HUDEP-2 (cell line): Measurements from ENCODE around the gene STEAP3.
A peak's percentile ranks its signal among the peaks of the same experiment; 100 is the strongest.

Experiments used
- DNase-seq, 76 experiments: peaks; one replicate each; lab custom pipeline; 2025; ENCODE audit not compliant: unreplicated experiment in 76 of 76; lab: John Stamatoyannopoulos, UW

The STEAP3 gene, protein sequence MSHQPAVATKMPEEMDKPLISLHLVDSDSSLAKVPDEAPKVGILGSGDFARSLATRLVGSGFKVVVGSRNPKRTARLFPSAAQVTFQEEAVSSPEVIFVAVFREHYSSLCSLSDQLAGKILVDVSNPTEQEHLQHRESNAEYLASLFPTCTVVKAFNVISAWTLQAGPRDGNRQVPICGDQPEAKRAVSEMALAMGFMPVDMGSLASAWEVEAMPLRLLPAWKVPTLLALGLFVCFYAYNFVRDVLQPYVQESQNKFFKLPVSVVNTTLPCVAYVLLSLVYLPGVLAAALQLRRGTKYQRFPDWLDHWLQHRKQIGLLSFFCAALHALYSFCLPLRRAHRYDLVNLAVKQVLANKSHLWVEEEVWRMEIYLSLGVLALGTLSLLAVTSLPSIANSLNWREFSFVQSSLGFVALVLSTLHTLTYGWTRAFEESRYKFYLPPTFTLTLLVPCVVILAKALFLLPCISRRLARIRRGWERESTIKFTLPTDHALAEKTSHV

DNA sequence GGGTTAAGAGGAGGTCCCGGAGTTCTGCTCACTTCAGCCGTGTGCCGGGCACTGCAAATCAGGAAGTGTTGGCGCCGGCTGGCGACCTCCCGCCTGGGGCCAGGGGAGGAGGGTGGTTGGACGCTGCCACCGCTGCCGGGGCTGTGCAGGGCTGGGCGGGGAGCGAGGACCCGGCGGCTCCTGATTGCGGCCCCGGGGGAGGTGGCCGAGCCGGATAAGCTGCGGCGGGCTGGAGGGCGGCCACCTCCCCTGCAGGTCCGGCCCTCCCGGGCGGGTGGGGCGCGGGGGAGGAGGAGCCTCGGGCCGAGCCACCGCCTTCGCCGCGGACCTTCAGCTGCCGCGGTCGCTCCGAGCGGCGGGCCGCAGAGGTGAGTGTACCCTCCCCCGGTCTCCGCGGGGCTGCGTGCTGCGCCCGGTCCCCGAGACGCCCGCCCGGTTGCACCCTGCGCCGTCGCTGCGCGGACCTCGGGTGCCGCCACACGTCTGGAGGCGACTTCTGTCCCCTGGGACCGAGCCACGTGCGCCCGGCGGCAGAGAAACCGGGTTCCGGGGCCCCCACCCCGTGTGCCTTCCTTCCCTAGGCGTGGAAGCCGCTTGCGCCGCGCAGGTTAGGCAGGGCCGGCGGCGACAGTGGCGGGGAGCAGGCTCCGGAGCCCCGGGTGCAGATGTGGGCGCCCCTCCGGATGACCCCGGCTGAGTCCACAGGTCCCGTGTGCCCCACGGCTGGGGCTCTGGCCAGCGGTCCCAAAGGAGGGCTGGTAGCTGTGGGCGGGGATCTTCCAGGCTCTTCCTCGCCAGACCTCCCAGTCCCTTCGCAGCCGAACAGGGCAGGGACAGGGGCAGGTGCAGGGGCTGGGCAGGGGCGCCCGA lies at the start of gene STEAP3:
Gene STEAP3, plus strand, starts transcription at position 314 of the 870 bp plus-strand sequence. CDS start 7,179 bp downstream, outside the sequence.
- peak in 74 of 76 experiments; percentile 15 to 92 (median 81) for DNase-seq

DNA sequence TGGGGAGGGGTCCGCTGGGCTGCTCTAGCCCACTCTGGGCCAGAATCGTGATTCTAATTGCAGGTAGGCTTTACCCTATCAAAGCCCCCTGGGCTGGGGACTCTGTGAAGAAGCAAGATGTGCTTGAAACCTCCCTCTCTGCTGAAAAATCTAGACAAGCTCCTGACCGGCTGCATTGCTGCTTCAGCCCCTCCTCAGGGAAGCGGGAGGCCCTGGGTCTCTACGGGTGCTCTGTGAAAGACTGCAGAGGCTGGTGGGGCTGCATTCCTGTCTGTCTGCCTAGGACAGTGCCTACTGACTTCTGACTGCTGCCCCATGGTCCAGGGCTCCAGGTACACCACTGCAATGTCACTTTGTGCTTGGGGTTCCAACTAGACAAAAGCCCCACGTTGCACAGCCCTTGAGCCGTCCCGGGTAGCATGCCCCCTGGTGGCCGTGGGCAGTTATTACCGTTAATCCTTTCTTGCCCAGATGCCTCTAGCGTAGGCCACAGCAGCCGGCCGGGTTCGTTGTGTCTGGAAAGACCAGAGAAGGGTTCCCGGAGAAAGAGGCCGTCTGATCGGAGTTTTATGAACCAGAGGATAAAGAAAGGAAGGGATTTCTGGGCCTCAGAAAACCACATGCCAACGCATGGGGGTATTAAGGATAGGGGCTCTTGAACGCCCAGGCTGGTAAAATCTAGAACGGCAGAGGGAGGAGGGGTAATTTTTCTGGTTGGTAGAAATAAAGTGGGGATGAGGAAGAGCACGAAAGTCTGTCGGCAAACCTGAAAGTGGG lies 49.2 kb upstream of the STEAP3 start:
- peak in 48 of 76 experiments; percentile 1 to 68 (median 23) for DNase-seq

DNA sequence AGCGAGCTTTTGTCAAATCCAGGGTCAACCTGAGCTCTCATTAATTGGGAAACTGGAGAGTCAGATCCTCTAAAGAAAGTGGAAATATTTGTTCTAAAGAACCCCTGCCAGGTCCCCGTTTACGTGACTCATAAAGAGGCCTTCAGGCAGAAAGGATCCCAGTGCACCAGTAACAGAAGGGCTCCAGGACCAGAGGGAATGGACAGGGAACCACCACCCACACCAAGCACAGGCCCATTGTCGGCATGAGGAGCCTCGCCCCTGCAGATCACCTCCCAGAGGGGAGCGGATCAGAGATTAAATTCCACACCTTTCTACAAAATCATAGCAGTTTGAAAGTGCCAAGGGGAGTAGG lies 48.7 kb upstream of the STEAP3 start:
- DNase-seq: no peak

DNA sequence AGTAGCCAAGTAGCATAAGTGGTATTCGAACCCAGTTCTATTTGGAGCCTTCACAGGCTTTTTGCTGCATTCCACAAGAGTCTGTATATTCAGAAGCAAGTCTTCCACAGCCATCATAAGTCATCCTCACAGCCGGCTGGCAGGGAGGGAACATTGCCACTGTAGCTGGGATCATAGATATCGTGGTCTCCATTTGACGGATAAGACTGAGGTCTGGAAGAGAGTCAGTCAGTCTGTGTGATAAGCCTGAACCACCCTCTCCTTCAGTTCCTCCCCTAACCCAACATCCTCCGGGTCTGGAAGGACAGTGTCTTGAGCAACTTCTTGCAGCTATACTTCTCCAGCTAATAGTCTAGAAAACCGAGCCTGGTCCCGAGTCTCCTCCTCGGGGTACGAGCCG lies 48.1 kb upstream of the STEAP3 start:
- DNase-seq: peak in 53 of 76 experiments; percentile 1 to 74 (median 35)

DNA sequence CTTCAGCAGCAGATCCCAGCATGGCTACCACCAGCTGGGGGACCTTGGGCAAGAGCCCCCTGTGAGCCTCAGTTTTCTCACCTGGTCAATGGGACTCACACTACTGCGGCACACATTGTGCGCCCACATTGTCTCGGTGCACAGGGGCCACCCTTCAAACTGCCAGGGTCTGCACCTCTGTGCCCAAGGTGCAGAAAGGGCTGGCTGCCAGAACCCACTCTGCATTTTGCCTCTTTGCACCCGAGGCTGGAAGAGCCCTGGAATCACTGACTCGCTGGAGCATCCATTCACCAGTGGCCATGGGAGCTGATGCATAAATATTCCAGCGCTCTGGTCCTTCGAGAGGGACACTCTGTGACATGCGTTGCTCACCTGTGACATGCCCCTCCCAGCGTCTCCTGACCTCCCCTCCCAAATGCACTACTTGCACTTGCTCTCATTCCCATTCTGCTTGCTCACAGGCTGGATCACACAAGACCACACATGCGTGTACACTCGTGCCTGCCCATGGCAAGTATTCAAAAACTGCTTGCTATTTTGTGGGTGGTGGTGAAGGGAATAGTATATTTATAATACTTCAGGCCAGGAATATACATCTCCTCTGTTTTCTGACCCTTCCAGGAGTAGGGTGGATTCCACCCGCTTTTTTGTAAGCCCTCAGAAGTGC lies 46.3 kb upstream of the STEAP3 start:
- DNase-seq: no peak

DNA sequence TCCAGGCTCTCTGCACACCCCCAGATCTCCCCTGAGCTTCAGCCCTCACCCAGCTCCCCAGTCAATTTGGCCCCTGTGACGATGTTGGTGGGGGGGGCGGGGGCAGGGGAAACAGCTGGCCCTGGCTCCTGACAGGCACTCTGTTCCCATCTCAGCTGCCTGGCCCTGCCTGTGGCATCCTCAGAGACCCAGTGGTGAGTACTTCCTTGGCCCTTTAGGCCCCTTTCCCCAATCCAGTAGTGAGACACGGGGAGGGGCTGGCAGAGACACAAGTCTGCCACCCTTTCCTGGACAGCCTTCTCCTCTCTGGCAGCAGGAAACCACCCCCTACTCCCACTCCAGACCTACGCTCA lies 45.8 kb upstream of the STEAP3 start:
- DNase-seq: no peak

DNA sequence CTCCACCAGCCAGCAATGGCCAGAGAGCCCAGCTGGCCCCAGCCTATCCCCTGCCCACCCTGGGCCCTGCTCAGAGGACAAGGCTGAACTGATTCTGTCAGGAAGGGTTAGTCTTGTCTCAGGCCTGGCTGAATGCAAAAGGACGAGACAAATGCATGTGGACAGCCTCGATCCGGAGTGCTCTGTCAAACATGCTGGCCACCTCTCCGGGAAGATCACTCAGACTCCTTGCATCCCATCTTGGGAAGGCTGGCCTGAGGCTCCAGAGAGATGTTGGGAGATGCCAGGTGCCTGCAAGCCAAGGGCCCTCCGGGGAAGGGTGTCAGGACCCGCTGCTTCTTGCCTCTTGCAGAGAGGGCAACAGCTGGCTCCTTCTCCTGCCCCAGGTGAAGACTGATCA lies 44.9 kb upstream of the STEAP3 start:
- DNase-seq: no peak

DNA sequence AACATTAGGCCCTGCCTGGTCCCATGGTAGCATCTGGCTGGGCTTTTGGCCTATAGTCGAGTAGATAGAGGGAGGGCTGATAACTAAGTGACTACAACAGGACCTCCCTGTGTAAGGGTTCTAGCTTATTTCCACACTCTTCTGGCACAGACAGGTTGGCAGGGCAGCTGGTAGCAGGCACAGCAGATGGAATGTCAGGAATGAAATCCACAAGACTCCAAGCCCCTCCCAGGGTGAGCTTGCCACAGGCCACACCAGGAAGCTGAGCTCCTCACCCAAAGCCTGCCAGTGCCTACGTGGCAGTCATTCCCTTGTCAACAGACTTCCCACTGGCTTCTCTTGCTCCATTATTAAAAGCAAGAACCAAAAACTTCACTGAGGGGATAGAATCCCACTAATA lies 44.4 kb upstream of the STEAP3 start:
- DNase-seq: no peak

DNA sequence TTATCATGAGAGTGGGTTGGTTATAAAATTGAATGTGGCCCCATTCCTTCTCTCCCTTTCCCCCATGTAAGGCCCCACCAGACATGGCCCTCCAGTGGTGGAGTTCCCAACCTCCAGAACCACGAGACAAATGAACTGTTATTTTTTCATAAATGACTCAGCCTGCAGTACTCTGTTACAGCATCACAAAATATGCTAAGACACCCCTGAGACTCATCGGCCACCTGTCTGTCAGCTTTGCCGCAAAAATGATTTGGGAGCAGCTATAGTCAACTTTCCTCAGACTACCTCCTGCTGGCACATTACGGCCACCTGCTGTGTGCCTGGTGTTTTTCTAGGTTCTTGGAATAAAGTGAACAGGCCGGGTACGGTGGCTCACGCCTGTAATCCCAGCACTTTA lies 43.6 kb upstream of the STEAP3 start:
- DNase-seq: no peak

DNA sequence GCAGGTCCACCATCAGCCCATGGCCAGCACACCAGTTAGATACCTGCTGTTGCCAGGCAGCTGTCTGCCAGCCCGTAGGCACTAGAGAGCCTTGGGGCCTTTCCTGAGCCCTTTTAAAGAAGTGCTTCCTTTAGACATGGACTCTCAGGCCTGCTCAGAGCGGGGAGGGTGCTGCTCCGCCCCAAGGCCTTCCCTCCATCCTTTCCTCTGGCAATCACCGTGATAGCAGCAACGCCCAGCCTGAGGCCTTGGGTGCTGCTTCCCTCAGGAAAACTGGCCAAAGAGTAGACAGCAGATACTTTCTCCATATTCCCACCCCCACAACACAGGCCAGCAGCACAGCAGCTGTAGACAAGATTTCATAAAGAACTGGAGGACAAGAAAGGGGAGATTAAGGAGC lies 42.7 kb upstream of the STEAP3 start:
- no peak for DNase-seq

DNA sequence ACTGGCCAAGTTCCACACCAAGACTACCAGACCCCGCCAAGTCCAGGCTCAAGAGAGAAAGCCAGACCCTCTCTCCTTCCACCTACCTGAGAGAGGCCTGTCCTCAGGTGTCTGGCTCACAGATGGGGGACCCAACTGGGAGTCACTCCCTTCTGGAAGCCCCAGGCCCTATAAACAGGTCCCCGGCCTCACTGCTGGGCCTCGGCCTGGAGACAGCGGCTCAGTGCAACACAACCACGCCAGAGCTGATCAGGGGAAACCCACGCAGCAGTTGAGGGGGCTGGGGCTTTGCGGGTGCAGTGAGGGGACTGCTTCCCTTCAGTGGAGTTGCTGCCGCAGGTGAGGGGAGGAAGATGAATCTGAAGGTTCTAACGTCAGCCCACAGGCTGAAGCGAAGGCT lies 42.2 kb upstream of the STEAP3 start:
- no peak for DNase-seq

DNA sequence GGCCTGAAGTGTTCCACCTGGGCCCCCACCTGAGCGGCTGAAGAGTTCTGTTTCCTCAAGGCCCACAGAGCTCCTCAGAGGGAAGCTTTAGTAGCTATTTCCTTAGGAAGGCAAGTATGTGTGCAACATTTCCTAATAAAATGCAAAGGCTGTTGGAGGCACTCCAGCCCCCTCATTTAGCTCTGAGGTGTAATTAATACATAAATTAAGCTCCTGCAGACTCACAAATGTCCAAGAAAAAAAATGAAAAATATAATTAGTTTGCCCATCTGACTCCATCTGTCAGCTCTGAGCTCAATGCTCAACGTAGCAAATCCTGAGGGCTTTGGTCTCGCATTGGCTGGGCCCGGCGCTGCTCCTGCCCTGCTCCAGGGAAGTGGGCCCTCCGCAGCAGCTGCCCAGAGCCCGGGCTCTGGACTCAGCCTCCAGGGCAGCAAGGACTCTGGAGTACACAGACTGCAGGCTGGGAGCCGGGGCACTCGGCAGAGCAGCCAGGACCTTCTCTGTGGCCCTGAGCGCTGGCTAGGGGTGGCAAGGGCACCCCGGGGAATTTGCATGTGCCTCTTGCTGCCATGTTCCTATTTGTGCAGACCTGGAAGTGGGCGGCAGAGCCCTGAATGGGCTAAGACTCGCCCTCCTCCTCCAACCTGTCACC lies 41.7 kb upstream of the STEAP3 start:
- DNase-seq: no peak

DNA sequence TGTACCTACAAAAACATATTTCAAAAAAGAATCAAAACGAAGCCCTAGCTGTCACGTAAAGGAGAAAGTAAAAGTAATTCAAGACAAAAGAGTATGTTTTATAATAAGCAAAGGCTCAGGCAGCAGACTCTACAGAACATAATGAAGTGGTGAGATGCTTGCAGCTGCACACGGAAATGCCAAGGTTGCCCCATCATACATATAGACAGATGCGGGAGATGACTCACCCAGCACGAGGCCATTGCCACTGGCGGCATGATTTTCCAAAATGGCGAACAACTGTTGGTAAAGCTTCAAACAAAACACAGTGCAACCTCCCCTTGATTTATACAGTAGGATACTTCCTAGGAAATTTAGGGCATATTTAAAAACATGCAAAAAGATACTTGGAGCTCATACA lies 39.1 kb upstream of the STEAP3 start:
- DNase-seq: no peak

DNA sequence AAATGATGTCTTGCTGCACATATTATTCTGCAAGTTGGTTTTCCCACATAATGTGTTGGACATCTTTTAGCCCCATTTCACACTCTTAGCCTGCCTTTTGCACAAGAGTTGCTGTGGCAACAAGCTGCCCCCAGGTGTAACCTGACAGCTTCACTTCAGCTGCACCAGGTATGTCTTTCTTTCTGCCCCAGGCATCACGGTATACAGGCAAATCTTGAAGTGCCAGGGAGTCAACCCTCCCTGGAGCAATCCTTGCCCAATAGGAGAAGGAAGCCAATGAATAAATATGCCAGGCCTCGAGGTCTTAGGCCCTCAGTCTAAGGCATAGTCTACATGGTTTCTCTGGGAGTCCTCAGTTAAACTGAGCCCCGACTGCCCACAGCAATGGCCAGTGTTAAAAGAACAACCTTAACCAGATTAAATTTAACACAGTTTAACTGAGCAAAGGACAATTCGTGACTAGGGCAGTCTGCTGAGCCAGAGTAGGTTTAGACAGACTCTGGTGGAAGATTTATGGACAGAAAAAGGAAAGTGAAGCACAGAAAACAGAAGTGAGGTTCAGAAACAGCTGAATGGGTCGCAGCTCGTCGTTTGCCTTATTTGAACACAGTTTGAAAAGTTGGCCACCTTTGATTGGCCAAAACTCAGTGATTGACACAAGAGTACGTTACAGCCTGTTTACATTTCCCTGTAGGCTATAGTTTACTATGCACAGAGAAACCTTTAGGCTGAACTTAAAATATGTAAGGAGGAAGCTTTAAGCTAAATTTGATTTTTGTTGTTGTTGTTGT lies 33.1 kb upstream of the STEAP3 start:
- no peak for DNase-seq

DNA sequence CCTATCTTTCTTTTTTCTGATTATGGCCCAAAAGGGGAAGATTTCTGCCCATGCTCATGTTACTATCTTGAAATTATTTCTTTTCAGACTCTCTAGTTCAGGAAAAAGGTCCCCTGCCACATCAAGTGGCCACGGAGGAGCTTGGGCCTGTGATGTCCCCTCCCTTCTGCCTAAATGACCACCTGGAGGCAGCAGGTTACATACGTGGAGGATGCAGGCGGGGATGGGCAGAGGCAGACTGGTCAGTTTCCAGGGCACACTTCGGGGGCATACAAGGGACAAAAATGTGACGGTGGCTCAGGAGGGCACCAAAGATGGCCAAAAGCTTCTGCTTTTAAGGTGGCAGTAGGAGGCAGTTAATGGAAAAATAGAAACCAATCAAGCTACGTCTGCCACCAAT lies 30.7 kb upstream of the STEAP3 start:
- no peak for DNase-seq

DNA sequence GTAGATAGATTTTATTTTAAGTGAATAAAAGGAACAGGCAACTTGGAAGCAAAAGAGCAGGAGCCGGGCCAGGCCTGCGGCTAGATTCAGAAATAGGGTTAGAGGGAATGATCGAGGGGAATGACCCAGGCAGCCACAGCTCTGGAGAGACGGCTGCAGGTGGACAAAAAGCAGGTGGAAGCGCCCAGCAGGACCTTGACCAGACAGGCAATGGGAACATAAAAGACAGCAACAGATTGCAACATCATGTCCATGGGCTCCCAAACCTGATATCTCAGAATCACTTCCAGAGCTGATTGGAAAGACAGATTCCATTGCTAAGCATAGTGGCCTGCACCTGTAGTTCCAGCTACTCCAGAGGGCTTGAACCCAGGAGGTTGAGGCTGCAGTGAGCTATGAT lies 28.6 kb upstream of the STEAP3 start:
- DNase-seq: no peak

DNA sequence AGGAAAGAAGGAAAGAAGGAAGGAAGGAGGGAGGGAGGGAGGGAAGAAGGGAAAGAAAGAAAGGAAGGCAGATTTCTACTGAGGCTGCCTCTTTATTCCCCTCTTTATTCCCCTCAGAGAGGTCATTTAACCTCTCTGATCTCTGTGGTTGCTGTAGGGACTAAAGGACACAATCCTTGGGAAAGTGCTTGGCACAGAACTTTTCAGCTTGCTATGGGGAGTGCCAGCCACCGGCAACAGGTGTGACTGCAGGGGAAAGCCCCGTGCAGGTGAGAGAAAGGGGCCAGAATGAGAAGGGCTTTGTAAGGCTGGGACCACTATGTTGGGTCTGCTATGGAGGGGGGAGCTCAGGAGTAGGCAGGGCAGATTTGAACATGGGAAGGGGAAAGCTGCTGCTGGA lies 27.7 kb upstream of the STEAP3 start:
- DNase-seq: no peak

DNA sequence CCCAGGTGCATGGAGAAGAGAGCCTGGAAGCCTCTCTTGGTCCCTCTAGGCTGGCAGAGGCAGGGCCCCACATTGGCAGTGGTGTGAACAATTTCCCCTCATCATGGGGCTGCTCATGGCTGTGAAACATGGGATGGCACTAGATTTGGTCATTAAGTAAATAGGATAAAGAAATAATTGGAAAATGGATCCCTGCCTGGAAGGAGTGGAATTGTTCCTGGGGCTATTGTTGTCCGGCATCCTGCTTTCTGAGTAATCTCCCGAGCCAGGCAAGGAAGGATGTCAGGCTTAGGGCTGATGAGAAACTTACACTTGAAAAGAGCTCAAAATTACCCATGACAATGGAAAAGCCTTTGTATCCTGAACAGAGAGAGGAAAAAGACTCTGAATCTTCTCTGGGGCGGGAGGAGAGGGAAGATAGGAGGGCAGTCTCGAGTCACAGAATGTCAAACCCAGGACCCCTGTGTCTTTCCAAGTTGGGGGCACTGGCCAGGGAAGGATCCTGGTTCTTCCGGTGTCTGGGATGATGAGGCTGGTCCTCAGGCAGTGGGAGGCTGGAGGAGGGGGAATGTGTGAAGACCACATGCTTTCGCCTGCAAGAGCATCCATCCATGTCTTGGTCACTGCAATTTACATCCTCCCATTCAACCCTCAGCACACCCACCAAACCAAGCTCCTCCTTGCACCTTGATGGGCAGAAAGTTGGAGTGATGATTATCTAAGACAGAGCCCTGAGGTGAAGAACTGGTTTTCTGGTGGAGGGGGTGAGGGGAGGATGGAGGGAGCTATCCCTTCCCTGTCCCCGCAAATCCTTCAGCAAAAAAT lies 27.1 kb upstream of the STEAP3 start:
- no peak for DNase-seq

DNA sequence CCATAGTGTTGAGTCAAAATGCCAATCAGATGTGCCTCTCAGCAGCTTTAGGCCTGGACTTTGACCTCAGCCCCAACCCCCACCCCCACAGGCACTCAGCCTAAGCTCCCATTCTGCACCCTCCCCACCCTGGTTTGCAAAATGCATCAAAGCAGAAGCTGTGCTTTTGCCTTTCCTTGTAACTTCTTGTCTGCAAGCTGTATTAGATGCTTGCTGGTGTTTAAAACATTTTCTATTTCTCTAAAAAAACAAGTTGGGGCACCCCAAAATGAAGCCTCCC lies 26.6 kb upstream of the STEAP3 start:
- DNase-seq: no peak
